HepG2 (cell line): ENCODE results near the gene ATOH8.

ENCODE experiments used
- POLR2A ChIP-seq, 2 experiments: IDR thresholded peaks; 2 replicates each; pipeline ENCODE4 v1.6.1; 2011; ENCODE audit warnings: low read depth in 2 of 2, low read length in 2 of 2, mild to moderate bottlenecking in 1 of 2, moderate library complexity in 1 of 2; ENCODE audit not compliant: insufficient read depth in 1 of 2
- POLR2G ChIP-seq: fragments of 200-400 bp; formaldehyde crosslinking; IDR thresholded peaks from 2 replicates; pipeline ENCODE4 v1.6.1; 2018; ENCODE audit warnings: mild to moderate bottlenecking, low read depth, low read length, moderate library complexity
- TEAD2 ChIP-seq: sonication (generic); formaldehyde crosslinking; IDR thresholded peaks from 2 replicates; pipeline ENCODE4 v1.9.0; 2021; ENCODE audit warnings: missing genetic modification reagents
- ZNF256 ChIP-seq: sonication (generic); formaldehyde crosslinking; conservative IDR thresholded peaks from 2 replicates; pipeline ENCODE4 v1.4.0; 2020; ENCODE audit warnings: missing genetic modification reagents

- TF ChIP-seq ZNF256 (CRISPR knock-in tag) (no peak), POLR2G (no peak), POLR2A (IDR thresholded peaks at IDR 0.05; ENCODE audit: insufficient read depth in 1 of 2, low read depth in 2 of 2, low read length in 2 of 2) (no peak), TEAD2 (CRISPR knock-in tag) (no peak)
Observed at GRCh38 chr2:85747441-85747840, 6.3 kb upstream of the ATOH8 start.
